Ishikawa (cell line): ENCODE results near the gene TRPM2.

Experiments used
- CEBPB ChIP-seq: IDR thresholded peaks from 2 replicates; pipeline ENCODE4 v1.6.1; 2012
- CREB1 ChIP-seq: IDR thresholded peaks from 2 replicates; pipeline ENCODE4 v1.6.1; 2012; ENCODE audit warnings: low read depth
- EGR1 ChIP-seq: IDR thresholded peaks from 2 replicates; pipeline ENCODE4 v1.6.1; 2012
- EP300 ChIP-seq: IDR thresholded peaks from 2 replicates; pipeline ENCODE4 v1.6.1; 2012; ENCODE audit warnings: borderline replicate concordance
- FOXM1 ChIP-seq: IDR thresholded peaks from 2 replicates; pipeline ENCODE4 v1.6.1; 2012; ENCODE audit warnings: low read depth, borderline replicate concordance
- NFIC ChIP-seq: IDR thresholded peaks from 2 replicates; pipeline ENCODE4 v1.6.1; 2012
- RAD21 ChIP-seq: IDR thresholded peaks from 2 replicates; pipeline ENCODE4 v1.6.1; 2012; ENCODE audit warnings: low read depth
- TAF1 ChIP-seq: IDR thresholded peaks from 2 replicates; pipeline ENCODE4 v1.6.1; 2012; ENCODE audit warnings: low read depth, mild to moderate bottlenecking
- TCF12 ChIP-seq: IDR thresholded peaks from 2 replicates; pipeline ENCODE4 v1.6.1; 2012; ENCODE audit warnings: low read depth
- TEAD4 ChIP-seq: IDR thresholded peaks from 2 replicates; pipeline ENCODE4 v1.6.1; 2012
- YY1 ChIP-seq: IDR thresholded peaks from 2 replicates; pipeline ENCODE4 v1.6.1; 2012; ENCODE audit warnings: low read depth
- ZBTB7A ChIP-seq: IDR thresholded peaks from 2 replicates; pipeline ENCODE4 v1.6.1; 2012; ENCODE audit warnings: low read depth
- TF ChIP-seq, protein P1 (sequence below): IDR thresholded peaks from 2 replicates; pipeline ENCODE4 v1.6.1; 2012; ENCODE audit warnings: low read depth, mild to moderate bottlenecking
- TF ChIP-seq, protein P2 (sequence below): IDR thresholded peaks from 2 replicates; pipeline ENCODE4 v1.6.1; 2012
- TF ChIP-seq, protein P3 (sequence below): IDR thresholded peaks from 2 replicates; pipeline ENCODE4 v1.6.1; 2012

The TRPM2 gene

DNA sequence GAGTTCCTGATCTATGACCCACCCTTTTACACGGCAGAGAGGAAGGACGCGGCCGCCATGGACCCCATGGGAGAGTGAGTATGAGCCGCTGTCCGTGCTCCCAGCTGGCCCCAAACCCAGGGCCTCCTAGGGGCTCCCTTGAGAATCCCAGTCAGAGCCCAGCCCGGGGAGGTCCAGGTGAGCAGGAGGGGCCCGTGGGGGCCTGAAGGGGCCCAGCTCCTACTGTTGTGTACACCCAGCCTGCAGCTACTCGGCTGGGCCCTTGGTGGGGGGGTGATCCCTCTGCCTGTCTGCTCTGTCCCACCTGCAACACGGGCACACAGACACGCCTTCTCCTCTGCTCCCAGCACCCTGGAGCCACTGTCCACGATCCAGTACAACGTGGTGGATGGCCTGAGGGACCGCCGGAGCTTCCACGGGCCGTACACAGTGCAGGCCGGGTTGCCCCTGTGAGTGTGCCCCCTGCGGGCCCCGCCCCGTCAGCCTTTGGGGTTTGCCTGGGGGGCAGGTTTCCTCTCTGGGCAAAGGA, 73.3 kb downstream of the TRPM2 start:
- TF ChIP-seq CREB1 (no peak), FOXM1 (no peak), CEBPB (no peak), EP300 (no peak), TAF1 (no peak), YY1 (no peak), ZBTB7A (no peak; the same call in 1 of the 2 replicates), EGR1 (no peak)
- TF ChIP-seq, protein P1, sequence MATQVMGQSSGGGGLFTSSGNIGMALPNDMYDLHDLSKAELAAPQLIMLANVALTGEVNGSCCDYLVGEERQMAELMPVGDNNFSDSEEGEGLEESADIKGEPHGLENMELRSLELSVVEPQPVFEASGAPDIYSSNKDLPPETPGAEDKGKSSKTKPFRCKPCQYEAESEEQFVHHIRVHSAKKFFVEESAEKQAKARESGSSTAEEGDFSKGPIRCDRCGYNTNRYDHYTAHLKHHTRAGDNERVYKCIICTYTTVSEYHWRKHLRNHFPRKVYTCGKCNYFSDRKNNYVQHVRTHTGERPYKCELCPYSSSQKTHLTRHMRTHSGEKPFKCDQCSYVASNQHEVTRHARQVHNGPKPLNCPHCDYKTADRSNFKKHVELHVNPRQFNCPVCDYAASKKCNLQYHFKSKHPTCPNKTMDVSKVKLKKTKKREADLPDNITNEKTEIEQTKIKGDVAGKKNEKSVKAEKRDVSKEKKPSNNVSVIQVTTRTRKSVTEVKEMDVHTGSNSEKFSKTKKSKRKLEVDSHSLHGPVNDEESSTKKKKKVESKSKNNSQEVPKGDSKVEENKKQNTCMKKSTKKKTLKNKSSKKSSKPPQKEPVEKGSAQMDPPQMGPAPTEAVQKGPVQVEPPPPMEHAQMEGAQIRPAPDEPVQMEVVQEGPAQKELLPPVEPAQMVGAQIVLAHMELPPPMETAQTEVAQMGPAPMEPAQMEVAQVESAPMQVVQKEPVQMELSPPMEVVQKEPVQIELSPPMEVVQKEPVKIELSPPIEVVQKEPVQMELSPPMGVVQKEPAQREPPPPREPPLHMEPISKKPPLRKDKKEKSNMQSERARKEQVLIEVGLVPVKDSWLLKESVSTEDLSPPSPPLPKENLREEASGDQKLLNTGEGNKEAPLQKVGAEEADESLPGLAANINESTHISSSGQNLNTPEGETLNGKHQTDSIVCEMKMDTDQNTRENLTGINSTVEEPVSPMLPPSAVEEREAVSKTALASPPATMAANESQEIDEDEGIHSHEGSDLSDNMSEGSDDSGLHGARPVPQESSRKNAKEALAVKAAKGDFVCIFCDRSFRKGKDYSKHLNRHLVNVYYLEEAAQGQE: no peak
- TF ChIP-seq, protein P2, sequence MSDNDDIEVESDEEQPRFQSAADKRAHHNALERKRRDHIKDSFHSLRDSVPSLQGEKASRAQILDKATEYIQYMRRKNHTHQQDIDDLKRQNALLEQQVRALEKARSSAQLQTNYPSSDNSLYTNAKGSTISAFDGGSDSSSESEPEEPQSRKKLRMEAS: no peak

DNA sequence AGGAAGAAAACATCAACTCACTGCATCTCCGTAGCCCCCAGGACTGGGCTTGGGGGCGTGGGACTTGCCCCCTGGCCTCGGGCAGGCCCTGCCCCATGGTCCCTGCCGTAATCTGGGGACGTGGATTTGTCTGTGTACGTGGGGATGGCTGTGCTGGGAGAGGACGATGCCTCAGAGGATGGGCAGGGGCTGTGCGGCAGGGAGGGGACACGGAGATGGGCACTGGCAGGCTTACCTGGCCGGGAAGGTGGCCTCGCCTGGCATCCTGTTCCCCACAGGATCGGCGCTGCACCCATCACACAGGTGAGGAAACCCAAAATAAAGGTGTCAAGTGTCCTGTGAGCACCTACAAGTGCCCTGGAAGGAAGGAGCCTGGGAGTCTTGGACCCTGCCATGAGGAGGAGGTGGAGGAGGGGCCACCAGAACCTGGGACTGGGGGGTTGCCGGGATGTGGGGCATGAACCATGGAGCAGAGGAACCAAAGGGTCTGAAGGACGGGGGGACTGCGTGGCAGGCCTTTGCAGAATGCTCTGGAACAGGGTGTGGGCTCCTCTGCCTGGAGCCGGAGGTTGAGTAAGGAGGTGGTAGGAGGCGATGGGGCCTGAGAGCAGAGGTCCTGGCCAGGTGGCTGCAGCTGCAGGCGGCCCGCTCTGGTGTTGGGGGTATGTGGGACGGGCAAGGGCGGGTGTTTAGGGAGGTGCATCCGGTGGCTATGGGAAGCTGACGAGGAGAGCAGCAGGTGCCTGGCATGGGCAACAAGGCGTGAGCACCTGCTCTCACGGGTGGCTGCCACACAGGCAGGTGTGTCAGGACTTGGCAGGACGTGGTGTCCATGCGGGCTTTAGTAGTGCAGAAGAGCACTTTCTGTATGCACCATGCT, 74.1 kb downstream of the TRPM2 start:
- TF ChIP-seq, protein P2: peak; percentile 44; the same call in 1 of the 2 replicates
- TF ChIP-seq YY1: no peak
- TF ChIP-seq FOXM1: no peak
- TF ChIP-seq TCF12: peak; percentile 20; the same call in 1 of the 2 replicates

DNA sequence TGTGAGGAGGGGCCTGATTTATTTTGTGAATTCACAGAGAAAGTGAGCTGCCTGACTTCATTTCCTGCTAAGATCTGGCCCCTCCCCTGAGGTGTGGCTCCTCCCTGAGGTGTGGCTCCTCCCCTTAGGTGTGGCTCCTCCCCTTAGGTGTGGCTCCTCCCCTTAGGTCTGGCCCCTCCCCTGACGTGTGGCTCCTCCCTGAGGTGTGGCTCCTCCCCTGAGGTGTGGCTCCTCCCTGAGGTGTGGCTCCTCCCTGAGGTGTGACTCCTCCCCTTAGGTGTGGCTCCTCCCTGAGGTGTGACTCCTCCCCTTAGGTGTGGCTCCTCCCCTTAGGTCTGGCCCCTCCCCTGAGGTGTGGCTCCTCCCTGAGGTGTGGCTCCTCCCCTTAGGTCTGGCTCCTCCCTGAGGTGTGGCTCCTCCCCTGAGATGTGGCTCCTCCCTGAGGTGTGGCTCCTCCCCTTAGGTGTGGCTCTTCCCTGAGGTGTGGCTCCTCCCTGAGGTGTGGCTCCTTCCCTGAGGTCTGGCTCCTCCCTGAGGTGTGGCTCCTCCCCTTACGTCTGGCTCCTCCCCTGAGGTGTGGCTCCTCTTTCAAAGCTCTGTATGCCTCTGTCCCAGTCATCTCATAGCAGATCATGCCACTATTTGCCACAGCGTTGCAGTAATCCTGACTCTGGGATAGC, 75.0 kb downstream of the TRPM2 start:
- TF ChIP-seq, protein P1: no peak
- TF ChIP-seq EP300 (no peak), TCF12 (no peak), FOXM1 (no peak), TAF1 (no peak), YY1 (no peak), TEAD4 (no peak), RAD21 (no peak), NFIC (no peak)
- TF ChIP-seq, protein P2: no peak

DNA sequence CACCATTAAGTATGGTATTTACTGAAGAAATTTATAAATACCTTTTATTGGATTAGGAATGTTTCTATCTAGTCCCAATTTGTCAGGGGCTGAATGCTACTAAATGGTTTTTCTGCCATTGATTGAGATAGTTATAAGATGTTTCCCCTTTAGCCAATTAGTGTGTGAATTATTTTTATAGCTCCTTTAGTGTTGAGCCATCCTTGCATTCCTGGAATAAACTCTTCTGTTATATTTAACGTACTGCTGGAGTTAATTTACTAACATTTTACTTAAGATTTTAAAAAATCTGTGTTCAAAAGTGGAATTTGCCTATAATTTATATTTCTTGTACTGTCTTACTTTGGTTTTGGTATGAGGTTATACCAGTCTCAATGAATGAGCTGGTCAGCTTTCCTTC, 76.5 kb downstream of the TRPM2 start:
- no peak for TF ChIP-seq CREB1
- TF ChIP-seq EGR1: no peak
- TF ChIP-seq, protein P3, sequence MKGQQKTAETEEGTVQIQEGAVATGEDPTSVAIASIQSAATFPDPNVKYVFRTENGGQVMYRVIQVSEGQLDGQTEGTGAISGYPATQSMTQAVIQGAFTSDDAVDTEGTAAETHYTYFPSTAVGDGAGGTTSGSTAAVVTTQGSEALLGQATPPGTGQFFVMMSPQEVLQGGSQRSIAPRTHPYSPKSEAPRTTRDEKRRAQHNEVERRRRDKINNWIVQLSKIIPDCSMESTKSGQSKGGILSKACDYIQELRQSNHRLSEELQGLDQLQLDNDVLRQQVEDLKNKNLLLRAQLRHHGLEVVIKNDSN: no peak

DNA sequence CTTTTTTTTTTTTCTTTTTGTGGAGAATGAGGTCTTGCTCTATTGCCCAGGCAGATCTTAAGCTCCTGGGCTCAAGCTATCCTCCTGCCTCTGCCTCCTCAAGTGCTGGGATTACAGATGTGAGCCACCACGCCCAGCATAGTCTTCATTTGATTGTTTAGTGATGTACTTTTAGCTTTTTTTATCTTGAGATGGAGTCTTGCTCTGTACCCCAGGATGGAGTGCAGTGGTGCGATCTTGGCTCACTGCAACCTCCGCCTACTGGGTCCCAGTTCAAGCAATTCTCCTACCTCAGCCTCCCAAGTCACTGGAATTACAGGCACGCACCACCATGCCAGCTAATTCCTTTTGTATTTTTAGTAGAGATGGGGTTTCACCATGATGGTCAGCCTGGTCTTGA, 77.9 kb downstream of the TRPM2 start:
- TF ChIP-seq EGR1 (no peak), NFIC (no peak), TCF12 (no peak), YY1 (no peak), CREB1 (no peak), EP300 (no peak), TAF1 (no peak), FOXM1 (no peak), TEAD4 (no peak), RAD21 (no peak), ZBTB7A (no peak)
- TF ChIP-seq, protein P3: no peak
- TF ChIP-seq, protein P1: no peak
